HG02840 (cell line): ENCODE results near the gene DUOX2.
"Not testable (repeated sequence)": the region's sequence is repeated elsewhere in the genome, so short reads cannot be mapped to it uniquely, and the experiment has no call there.

ENCODE experiments used
- ATAC-seq: cut with Tn5 transposase; IDR thresholded peaks from one replicate; pipeline ENCODE4 v1.9.1; 2021; ENCODE audit warnings: mild to moderate bottlenecking, moderate library complexity, moderate number of reproducible peaks; ENCODE audit not compliant: unreplicated experiment, low FRiP score

DUOX2 gene

GRCh38 chr15:45120081-45120972, 6.4 kb upstream of the DUOX2 start:
- ATAC-seq: no peak

GRCh38 chr15:45118996-45119395, 5.0 kb upstream of the DUOX2 start:
- no peak for ATAC-seq

DNA sequence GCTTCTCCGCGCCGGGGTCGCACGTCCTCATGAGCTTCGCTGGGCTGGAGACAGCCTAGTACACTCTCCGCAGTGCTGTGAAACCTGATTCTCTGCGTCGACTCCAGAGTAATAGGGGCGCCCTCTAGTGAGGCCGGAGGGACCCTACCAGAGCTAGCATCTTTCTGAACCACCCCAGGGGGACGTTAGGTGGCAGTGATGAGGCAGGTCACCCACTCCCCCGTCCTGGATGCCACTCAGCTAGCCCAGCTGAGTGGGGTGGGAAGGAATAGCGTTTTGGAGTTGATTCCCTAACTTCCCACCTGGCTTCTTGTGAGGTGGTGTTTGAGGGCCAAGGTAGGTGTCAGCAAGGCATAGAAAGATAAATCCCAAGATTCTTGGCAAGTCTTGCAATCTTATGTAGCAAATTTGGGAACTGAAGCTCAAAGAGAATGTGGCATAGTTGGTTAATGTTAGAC, 4.2 kb upstream of the DUOX2 start:
- ATAC-seq: peak; percentile 72

GRCh38 chr15:45117308-45118130, 3.5 kb upstream of the DUOX2 start:
- no peak for ATAC-seq

GRCh38 chr15:45116482-45117307, 2.7 kb upstream of the DUOX2 start:
- no peak for ATAC-seq

DNA sequence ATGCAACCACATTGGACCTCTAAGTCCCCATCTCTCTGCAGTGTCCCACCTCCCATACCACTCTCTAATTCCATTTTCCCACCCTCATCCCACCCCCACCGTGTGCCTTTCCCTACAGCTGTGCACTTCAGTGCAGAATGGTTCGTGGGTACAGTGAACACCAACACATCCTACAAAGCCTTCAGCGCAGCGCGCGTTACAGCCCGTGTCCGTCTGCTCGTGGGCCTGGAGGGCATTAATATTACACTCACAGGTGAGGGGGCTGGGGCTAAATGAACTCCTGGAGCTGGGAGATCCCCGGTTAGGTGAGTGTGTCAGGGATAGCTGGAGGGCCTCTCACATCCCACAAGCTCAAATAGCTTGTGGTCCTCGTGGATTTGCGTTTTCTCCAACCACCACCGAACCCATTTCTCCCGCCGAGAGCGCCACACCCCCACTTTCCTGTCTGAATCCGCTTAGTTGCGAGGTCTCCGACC, 2.1 kb upstream of the DUOX2 start:
- ATAC-seq: no peak

- no peak for ATAC-seq
Observed at GRCh38 chr15:45115312-45115820, 1.4 kb upstream of the DUOX2 start.

- no peak for ATAC-seq
Observed at GRCh38 chr15:45114751-45115085, 746 bp upstream of the DUOX2 start.

DNA sequence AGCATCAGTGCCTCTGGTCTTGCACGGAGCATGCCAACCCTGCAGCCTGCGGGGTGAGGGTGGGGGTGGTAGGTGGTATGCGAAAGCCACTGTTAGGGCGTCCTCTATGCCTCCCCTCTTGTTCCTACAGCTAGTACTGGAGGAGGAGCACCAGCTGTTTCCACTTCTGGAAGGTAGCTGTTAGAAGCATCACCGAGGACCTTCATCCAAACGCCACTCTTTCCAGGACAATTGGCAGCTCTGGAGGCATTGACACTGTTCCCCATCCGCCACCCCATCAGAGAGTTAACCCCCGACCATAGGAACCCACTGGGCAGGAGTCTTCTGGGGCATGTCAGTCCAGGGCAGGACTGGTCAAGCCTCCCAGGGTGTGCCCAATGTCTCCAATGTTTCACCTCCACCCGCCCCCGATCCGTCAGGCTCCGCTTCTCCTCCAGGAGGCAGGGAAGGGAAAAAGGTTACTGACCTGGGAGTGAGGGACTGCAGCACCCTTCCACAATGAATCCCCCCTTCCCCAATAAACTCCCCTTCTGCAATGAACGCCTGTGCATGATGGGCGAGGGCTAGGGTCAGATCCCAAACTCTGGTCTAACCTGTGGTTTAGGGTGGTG, 487 bp downstream of the DUOX2 start:
- ATAC-seq: no peak

DNA sequence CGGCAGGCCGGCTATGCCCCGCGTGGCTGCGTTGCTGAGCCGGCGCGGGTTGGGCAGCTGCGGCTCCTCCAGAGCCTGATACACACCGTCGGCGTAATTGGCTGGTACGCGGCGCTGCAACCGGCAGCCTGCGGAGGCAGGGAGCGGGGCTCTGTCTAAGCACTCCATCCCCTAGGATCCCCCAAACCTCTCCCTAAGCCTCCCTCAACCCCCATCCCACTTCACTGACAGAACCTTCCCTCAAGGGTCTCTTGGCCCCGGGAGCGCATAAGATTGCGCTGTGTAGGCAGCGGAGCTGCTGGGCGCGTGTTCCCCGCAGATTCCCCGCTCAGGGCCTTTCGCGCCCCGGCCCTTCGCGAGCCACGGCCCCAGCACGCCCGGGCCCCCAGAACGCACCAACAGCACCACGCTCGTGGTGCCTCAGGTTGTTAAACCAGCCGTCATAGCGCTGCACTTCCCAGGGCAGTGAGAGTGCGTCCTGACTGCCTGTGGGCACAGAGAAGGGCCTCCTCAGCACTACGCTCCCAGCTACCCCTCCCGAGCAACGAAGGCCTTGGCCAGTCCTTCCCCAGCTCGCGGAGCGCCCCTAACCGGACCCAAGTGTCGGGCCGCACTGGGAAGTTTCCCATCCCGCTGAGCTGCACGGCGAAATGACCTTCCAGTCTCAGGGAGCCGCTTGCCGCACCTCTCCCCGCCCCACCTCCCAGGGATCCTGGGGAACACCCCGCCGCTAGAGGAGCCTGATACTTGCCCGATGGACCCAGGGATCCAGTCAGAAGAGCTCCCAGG, 1.2 kb downstream of the DUOX2 start:
- ATAC-seq: no peak

GRCh38 chr15:45112143-45112590, 1.8 kb downstream of the DUOX2 start:
- no peak for ATAC-seq

DNA sequence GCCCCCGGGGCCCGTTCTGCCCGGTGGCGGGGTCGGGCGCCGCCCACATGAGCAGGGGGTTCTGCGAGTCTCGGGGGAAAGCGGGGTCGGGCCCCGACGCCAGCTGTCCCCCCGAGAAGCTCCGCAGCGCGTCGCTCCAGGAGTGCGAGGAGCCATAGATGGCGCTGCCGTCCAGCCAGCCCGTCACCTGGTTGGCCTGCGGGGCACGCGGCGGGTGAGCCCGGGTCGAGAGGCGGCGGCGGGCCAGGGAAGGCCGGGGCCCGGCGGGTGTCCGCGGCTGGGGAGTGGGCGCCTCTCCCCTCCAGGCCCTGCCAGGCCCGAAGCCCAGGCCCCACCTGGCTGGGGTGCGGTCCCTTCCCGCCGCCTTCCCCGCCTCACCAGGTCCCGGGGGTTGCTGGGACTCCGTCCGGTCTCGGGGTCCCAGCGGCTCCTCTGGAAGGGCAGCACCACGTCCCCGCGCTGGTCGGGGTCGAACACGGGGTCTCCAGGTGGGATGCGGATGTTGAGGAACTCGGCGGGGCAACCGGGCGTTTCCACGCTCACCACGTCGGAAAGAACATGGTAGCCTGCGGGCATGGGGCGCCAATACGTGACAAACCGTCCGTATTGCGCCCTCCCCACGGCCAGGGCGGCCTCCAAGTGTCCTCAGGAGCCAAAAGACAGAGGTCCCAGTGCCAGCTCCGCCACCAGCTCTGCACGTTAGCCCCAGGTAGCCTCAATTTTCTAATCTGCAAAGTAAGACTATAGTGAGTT, 2.4 kb downstream of the DUOX2 start:
- no peak for ATAC-seq

DNA sequence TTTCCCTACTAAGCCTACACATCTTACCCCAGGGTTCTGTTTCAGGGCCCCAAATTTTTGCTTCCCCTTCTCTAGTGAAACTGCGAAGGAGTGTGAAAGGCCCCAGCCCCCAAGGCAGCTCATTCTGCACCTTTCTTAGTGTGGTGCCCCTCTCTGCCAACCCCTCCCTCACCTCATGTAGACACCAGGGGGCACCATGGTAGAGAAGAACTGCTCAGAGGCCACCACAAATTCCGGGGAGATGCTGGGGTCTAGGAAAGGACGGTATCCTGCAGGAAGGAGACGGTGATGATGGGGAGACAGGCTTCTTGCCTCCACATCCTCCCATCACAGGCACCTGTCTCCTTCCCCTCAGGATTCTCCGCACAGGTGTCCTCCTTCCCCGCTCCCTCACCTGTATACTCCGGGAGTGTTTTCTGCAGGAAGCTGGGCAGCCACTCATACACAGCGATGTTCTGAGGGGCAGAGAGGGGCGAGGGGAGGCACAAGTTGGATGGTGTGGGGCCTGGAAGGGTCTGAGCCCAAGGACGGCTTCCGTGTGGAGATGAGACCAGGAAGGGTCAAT, 3.6 kb downstream of the DUOX2 start:
- ATAC-seq: no peak

DNA sequence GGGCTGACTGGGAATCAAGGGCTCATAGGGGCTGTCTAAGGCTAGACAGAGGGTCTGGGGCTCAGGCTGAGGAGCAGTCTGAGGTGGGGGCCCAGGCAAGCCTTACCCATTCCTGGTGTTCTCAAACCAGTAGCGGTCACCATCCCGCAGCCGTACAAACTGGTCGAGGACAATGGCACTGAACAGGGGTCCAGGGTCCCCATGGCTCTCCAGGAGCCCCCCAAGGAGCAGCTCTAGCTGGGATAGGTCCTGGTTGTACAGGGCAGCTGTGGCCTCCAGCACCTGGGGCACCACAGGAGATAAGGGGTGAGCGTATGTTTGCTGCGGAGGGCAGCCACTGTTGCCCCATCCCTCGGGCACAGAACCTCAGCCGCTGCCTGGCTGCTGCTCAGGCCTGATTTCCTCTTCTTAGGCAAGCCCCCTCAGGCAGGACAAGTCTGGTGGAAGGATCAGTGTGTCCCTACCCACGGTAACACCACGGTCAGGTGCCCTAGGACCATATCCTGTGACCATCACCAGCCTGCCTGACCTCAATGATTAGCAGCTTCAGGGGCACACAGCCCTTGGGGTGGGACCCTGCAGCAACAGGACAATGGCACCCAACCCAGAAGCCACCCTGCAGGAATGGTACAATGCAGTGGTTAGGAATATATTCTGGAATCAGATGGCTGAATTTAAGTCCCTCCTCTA, 5.9 kb downstream of the DUOX2 start:
- no peak for ATAC-seq

- no peak for ATAC-seq
Observed at GRCh38 chr15:45106002-45106790, 7.8 kb downstream of the DUOX2 start.

GRCh38 chr15:45105586-45105985, 8.4 kb downstream of the DUOX2 start:
- ATAC-seq: no peak

GRCh38 chr15:45104170-45104569, 9.8 kb downstream of the DUOX2 start:
- ATAC-seq: not testable (repeated sequence)
